Measurements from ENCODE around the gene ACOX1. TPM values are rescaled to one million over a fixed set of nuclear protein-coding genes. Genes with fewer than 3 reads are reported as not detected.
"Not testable (repeated sequence)": the region's sequence is repeated elsewhere in the genome, so short reads cannot be mapped to it uniquely, and the experiment has no call there.

ACOX1 gene
- total RNA-seq, 1 donor from 2014 or later = 9.7 TPM

- Histone ChIP-seq H3K79me2 (ENCODE audit: low read depth) (no peaks in the 10 kb centered on the region), H3K27me3 (no peaks in the 10 kb centered on the region), H3K9ac (no peak overlapping the region), H3K36me3 (no peaks in the 10 kb centered on the region), H3F3A (ENCODE audit: low read depth) (no peaks in the 10 kb centered on the region), H3K4me3 (no peak overlapping the region), H3K4me2 (no peak overlapping the region), H3K27ac (no peak overlapping the region), H3K4me1 (no peaks in the 10 kb centered on the region), H2AFZ (replicated peaks) (no peak overlapping the region), H3K9me3 (ENCODE audit: low read depth) (no peaks in the 10 kb centered on the region), H4K20me1 (ENCODE audit: low read depth) (no peaks in the 10 kb centered on the region)
- TF ChIP-seq, protein P1, sequence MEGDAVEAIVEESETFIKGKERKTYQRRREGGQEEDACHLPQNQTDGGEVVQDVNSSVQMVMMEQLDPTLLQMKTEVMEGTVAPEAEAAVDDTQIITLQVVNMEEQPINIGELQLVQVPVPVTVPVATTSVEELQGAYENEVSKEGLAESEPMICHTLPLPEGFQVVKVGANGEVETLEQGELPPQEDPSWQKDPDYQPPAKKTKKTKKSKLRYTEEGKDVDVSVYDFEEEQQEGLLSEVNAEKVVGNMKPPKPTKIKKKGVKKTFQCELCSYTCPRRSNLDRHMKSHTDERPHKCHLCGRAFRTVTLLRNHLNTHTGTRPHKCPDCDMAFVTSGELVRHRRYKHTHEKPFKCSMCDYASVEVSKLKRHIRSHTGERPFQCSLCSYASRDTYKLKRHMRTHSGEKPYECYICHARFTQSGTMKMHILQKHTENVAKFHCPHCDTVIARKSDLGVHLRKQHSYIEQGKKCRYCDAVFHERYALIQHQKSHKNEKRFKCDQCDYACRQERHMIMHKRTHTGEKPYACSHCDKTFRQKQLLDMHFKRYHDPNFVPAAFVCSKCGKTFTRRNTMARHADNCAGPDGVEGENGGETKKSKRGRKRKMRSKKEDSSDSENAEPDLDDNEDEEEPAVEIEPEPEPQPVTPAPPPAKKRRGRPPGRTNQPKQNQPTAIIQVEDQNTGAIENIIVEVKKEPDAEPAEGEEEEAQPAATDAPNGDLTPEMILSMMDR (IDR thresholded peaks at IDR 0.05) = no peak
- TF ChIP-seq EZH2 (IDR thresholded peaks at IDR 0.05) (no peak), EZH2phosphoT487 (IDR thresholded peaks at IDR 0.05) (no peak)
- Mint-ChIP-seq H3K36me3 (peaks cover 13% of the 10 kb centered on the region), H3K4me1 (peaks cover 2% of the 10 kb centered on the region), H3K9me3 (no peaks in the 10 kb centered on the region), H3K4me3 (no peak overlapping the region), H3K27ac (no peak overlapping the region), H3K27me3 (ENCODE audit: insufficient read depth, low read depth) (peaks cover 2% of the 10 kb centered on the region)
- no peak for DNase-seq (ENCODE audit: low spot score)
Observed at GRCh38 chr17:75970011-75970523, 8.9 kb downstream of the ACOX1 start.

- not testable (repeated sequence) for H3K36me3 ChIP-seq; H3K4me1 Mint-ChIP-seq; H3K9me3 ChIP-seq (ENCODE audit: low read depth); H3K27ac Mint-ChIP-seq; H3F3A ChIP-seq (ENCODE audit: low read depth); H3K27me3 ChIP-seq; H3K27ac ChIP-seq; H3K4me3 Mint-ChIP-seq; H3K9me3 Mint-ChIP-seq; H4K20me1 ChIP-seq (ENCODE audit: low read depth); H3K9ac ChIP-seq; H3K27me3 Mint-ChIP-seq (ENCODE audit: insufficient read depth, low read depth); H2AFZ ChIP-seq (replicated peaks); DNase-seq (ENCODE audit: low spot score); H3K4me3 ChIP-seq; H3K4me2 ChIP-seq; H3K79me2 ChIP-seq (ENCODE audit: low read depth); H3K4me1 ChIP-seq
- H3K36me3 Mint-ChIP-seq = peaks cover 11% of the 10 kb centered on the region
Observed at GRCh38 chr17:75969044-75969443, 9.9 kb downstream of the ACOX1 start.

DNA sequence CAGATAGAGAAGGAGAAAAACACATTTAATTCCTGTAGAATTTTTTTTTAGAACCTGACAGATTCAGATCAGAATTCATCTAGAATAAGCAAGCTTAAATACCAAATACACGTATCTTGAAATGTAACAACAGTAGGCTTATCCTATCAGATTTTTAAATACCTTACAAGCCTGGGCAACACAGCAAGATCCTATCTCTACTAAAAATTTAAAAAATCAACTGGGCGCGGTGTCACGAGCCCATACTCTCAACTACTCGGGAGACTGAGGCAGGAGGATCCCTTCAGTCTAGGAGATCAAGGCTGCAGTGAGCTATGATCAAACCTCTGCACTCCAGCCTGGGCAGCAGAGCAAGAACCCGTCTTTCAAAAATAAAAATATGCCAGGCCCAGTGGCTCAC lies 13.5 kb downstream of the ACOX1 start:
- no peak overlapping the region for H2AFZ ChIP-seq (replicated peaks)
- H3K4me3 ChIP-seq = no peak overlapping the region
- no peak overlapping the region for H3K9ac ChIP-seq
- no peak overlapping the region for H3K27ac ChIP-seq
- Mint-ChIP-seq H3K4me1 (no peaks in the 10 kb centered on the region), H3K9me3 (no peaks in the 10 kb centered on the region), H3K4me3 (no peak overlapping the region), H3K27me3 (ENCODE audit: insufficient read depth, low read depth) (no peaks in the 10 kb centered on the region), H3K36me3 (peaks cover 3% of the 10 kb centered on the region), H3K27ac (no peak overlapping the region)
- no peaks in the 10 kb centered on the region for H3K4me1 ChIP-seq
- H4K20me1 ChIP-seq (ENCODE audit: low read depth) = no peaks in the 10 kb centered on the region
- no peak overlapping the region for H3K4me2 ChIP-seq
- H3K9me3 ChIP-seq (ENCODE audit: low read depth) = no peaks in the 10 kb centered on the region
- no peaks in the 10 kb centered on the region for H3K27me3 ChIP-seq
- H3K79me2 ChIP-seq (ENCODE audit: low read depth) = no peaks in the 10 kb centered on the region
- TF ChIP-seq, protein P1 (IDR thresholded peaks at IDR 0.05) = no peak
- no peak for TF ChIP-seq EZH2 (IDR thresholded peaks at IDR 0.05)
- no peak for TF ChIP-seq EZH2phosphoT487 (IDR thresholded peaks at IDR 0.05)
- no peak for DNase-seq (ENCODE audit: low spot score)
- no peaks in the 10 kb centered on the region for H3K36me3 ChIP-seq
- peaks cover 2% of the 10 kb centered on the region for H3F3A ChIP-seq (ENCODE audit: low read depth)

DNA sequence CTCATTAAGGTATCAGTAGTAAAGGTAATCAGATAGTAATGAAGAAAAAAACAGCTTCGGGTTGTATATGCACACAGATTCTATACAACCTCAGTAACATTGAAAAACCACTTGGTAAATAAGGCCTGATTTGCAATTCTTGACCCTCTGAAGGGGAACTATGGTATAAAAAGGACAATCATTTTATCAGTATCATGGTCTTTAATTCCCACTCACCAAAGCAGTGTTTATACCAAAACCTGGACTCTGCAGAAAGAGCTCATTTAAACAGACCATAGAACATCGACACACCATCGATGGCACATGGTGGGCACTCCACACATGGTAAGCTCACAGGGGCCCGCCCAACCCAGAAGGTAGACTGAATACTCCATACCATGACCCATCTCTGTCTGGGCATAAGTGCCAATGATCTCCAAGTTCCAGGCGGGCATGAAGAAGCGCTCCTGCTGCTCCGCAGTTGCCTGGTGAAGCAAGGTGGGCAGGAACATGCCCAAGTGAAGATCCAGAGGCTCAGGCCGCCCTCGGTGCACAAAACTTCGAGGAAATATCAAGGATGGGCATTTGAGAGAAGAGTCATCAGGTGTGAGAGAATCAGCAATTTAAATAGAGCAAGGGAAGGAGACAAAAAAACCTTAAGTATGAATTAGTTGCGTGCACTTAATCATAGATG lies 19.0 kb downstream of the ACOX1 start:
- Histone ChIP-seq H2AFZ (replicated peaks) (no peak overlapping the region), H3K9ac (no peak overlapping the region), H3K36me3 (no peaks in the 10 kb centered on the region), H3K4me3 (no peak overlapping the region), H3F3A (ENCODE audit: low read depth) (peaks cover 3% of the 10 kb centered on the region), H3K27me3 (no peaks in the 10 kb centered on the region), H3K4me1 (peaks cover 7% of the 10 kb centered on the region), H4K20me1 (ENCODE audit: low read depth) (no peaks in the 10 kb centered on the region), H3K27ac (no peak overlapping the region), H3K4me2 (no peak overlapping the region), H3K9me3 (ENCODE audit: low read depth) (no peaks in the 10 kb centered on the region), H3K79me2 (ENCODE audit: low read depth) (no peaks in the 10 kb centered on the region)
- TF ChIP-seq, protein P1 (IDR thresholded peaks at IDR 0.05) = no peak
- TF ChIP-seq EZH2 (IDR thresholded peaks at IDR 0.05) = no peak
- TF ChIP-seq EZH2phosphoT487 (IDR thresholded peaks at IDR 0.05) = no peak
- H3K4me3 Mint-ChIP-seq = no peak overlapping the region
- H3K27ac Mint-ChIP-seq = no peak overlapping the region
- no peaks in the 10 kb centered on the region for H3K4me1 Mint-ChIP-seq
- H3K9me3 Mint-ChIP-seq = no peaks in the 10 kb centered on the region
- no peaks in the 10 kb centered on the region for H3K27me3 Mint-ChIP-seq (ENCODE audit: insufficient read depth, low read depth)
- H3K36me3 Mint-ChIP-seq = peaks cover 13% of the 10 kb centered on the region
- DNase-seq (ENCODE audit: low spot score) = no peak
